Ishikawa (cell line): ENCODE data around the gene ATP6V0B.
A peak's percentile ranks its signal among the peaks of the same experiment; 100 is the strongest.

ENCODE experiments used
- CEBPB ChIP-seq: IDR thresholded peaks from 2 replicates; pipeline ENCODE4 v1.6.1; 2012
- CREB1 ChIP-seq: IDR thresholded peaks from 2 replicates; pipeline ENCODE4 v1.6.1; 2012; ENCODE audit warnings: low read depth
- EGR1 ChIP-seq: IDR thresholded peaks from 2 replicates; pipeline ENCODE4 v1.6.1; 2012
- EP300 ChIP-seq: IDR thresholded peaks from 2 replicates; pipeline ENCODE4 v1.6.1; 2012; ENCODE audit warnings: borderline replicate concordance
- FOXM1 ChIP-seq: IDR thresholded peaks from 2 replicates; pipeline ENCODE4 v1.6.1; 2012; ENCODE audit warnings: low read depth, borderline replicate concordance
- MAX ChIP-seq: IDR thresholded peaks from 2 replicates; pipeline ENCODE4 v1.6.1; 2012
- NFIC ChIP-seq: IDR thresholded peaks from 2 replicates; pipeline ENCODE4 v1.6.1; 2012
- RAD21 ChIP-seq: IDR thresholded peaks from 2 replicates; pipeline ENCODE4 v1.6.1; 2012; ENCODE audit warnings: low read depth
- REST ChIP-seq: IDR thresholded peaks from 2 replicates; pipeline ENCODE4 v1.6.1; 2012; ENCODE audit warnings: low read depth, mild to moderate bottlenecking
- TAF1 ChIP-seq: IDR thresholded peaks from 2 replicates; pipeline ENCODE4 v1.6.1; 2012; ENCODE audit warnings: low read depth, mild to moderate bottlenecking
- TCF12 ChIP-seq: IDR thresholded peaks from 2 replicates; pipeline ENCODE4 v1.6.1; 2012; ENCODE audit warnings: low read depth
- TEAD4 ChIP-seq: IDR thresholded peaks from 2 replicates; pipeline ENCODE4 v1.6.1; 2012
- USF1 ChIP-seq: IDR thresholded peaks from 2 replicates; pipeline ENCODE4 v1.6.1; 2012
- YY1 ChIP-seq: IDR thresholded peaks from 2 replicates; pipeline ENCODE4 v1.6.1; 2012; ENCODE audit warnings: low read depth
- ZBTB7A ChIP-seq: IDR thresholded peaks from 2 replicates; pipeline ENCODE4 v1.6.1; 2012; ENCODE audit warnings: low read depth

Gene ATP6V0B

GRCh38 chr1:44002606-44003157, 27.9 kb downstream of the ATP6V0B start:
- TF ChIP-seq ZBTB7A (0 out of 2 replicates have a peak, but pooled peaks have one; percentile 46), MAX (no peak)

GRCh38 chr1:44008259-44008658, 33.5 kb downstream of the ATP6V0B start:
- no peak for TF ChIP-seq TEAD4
- no peak for TF ChIP-seq EP300
- no peak for TF ChIP-seq TCF12
- TF ChIP-seq FOXM1 = no peak
- no peak for TF ChIP-seq MAX
- no peak for TF ChIP-seq EGR1
- no peak for TF ChIP-seq CEBPB
- TF ChIP-seq USF1 = no peak
- no peak for TF ChIP-seq CREB1
- TF ChIP-seq YY1 = no peak
- TF ChIP-seq RAD21 = no peak
- TF ChIP-seq TAF1 = no peak
- TF ChIP-seq REST = no peak
- TF ChIP-seq ZBTB7A = no peak
- no peak for TF ChIP-seq NFIC

- no peak for TF ChIP-seq RAD21
- TF ChIP-seq YY1 = no peak
- no peak for TF ChIP-seq TCF12
- TF ChIP-seq CEBPB = no peak
- TF ChIP-seq MAX = no peak
- TF ChIP-seq CREB1 = no peak
- no peak for TF ChIP-seq REST
- no peak for TF ChIP-seq USF1
- no peak for TF ChIP-seq EGR1
- TF ChIP-seq ZBTB7A = no peak
- no peak for TF ChIP-seq NFIC
- no peak for TF ChIP-seq EP300
- no peak for TF ChIP-seq TEAD4
Measured at GRCh38 chr1:44010935-44011471, 36.2 kb downstream of the ATP6V0B start.

GRCh38 chr1:44012404-44012803, 37.6 kb downstream of the ATP6V0B start:
- TF ChIP-seq ZBTB7A (no peak), NFIC (no peak), USF1 (no peak), TAF1 (no peak), MAX (no peak), FOXM1 (no peak), CREB1 (no peak), EP300 (no peak), EGR1 (no peak), TCF12 (no peak), CEBPB (no peak), RAD21 (no peak)

GRCh38 chr1:44012941-44013609, 38.3 kb downstream of the ATP6V0B start:
- TF ChIP-seq REST = no peak
- TF ChIP-seq MAX = no peak
- TF ChIP-seq FOXM1 = no peak
- TF ChIP-seq NFIC = no peak
- TF ChIP-seq YY1 = no peak
- TF ChIP-seq CREB1 = no peak
- TF ChIP-seq ZBTB7A = no peak
- TF ChIP-seq USF1 = no peak
- no peak for TF ChIP-seq CEBPB
- no peak for TF ChIP-seq RAD21
- no peak for TF ChIP-seq TAF1
- TF ChIP-seq TCF12 = no peak
- no peak for TF ChIP-seq EGR1
- TF ChIP-seq EP300 = no peak
- TF ChIP-seq TEAD4 = no peak
